ENCODE data around the gene WFDC12.

Gene WFDC12

DNA sequence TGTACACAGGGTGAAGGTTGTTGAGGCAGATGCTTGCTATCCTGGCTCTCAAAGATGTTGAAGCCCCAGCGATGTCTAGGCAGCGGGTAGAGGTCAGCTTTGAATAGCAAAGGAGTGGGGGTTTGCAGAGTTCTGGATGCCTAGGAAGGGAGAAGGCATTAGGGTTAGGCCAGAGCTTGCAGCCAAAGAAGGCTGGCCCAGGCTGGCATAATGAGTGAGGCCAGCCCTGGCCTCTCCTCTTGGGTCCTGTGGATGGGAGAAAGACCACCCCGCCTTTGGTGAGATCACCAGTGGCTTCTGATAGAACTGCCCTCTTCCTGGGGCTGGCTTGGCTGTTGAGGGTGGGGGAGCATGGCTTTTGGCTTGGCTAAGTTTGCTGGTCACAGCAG, 8.9 kb downstream of the WFDC12 start:
- DNase-seq (ENCODE audit: low read depth in 2 of 2, low spot score in 1 of 2), result no peak

DNA sequence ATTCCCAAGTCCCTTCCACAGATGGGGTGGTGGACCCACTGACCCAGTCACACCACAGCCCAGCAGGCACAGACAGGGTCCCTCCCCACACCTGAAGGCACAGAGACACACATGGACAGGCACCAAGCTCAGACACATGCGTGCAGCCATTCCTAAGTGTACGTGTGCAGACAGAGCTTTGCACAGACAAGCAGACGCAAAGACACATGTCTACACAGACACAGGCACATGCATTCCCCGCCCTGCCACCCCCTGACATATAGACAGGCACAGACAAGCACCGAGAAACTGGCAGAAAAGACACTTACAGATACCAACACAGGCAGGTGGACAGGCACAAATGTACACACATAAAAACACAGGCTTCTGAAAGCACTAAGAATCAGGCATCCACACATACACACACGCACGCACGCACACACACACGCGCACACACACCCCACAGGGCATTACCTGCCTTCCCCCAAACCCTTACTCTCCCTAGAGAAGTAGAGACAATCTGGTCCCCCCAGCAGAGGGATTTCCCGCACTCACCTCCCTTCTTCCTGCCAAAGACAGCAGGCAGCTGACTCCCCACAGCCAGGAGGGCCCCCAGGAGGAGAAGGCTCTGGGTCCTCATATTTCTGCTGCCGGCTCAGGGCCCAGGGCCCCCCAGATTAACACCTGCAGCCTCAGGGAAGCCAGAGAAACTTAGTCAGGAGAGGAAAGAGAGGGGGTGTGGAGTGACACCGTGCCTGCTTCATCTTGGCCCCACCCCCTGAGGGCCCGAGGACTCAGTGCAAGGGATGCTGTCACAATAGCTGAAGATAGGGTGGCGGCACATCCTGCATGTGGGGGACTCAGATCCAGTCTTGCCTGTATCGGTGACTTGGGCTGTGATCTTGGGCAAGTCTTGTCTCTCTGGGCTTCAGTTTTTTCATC, 9.5 kb downstream of the WFDC12 start, which contains the start of gene WFDC5:
Gene WFDC5, minus strand, starts transcription at position 710 of the 921 bp plus-strand sequence. Its CDS starts 91 bp downstream, at position 619.
- DNase-seq (ENCODE audit: low read depth in 2 of 2, low spot score in 1 of 2), result no peak

DNA sequence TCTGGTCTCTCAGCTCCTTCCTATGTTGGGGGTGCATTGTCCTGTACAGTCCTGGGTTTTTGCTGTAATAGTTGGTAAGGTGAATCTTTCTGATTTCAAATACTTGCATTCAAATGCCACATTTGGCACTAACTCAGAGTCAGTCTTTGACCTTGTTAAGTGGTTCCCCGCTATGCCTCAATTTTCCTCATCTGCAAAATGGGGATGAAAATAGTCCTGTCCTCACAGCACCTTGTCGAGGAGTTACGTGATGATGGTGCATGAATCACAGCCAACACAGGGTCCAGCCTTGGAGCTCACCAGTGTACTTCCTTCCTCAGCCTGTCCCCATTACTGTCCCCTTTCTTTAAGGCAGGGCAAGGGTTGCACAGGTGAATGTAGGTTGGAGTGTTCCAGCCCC, 10.4 kb downstream of the WFDC12 start:
- DNase-seq (ENCODE audit: low read depth in 2 of 2, low spot score in 1 of 2), result no peak

DNA sequence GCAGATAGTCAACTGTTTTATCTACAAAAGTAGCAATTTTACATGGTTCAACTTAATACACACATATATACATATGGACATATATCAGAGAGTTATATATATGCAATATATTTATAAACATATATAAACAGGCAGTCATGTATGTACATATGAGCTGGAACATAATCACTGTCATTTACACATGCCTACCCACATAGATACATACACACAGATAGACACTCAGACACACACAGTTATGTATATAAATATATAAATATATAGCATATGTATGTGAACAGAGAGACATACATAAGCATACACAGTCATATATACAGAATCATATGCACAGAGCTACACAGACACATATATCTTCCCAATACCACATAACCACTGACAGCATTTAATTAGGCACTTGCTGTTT, 11.5 kb downstream of the WFDC12 start:
- DNase-seq (ENCODE audit: low read depth in 2 of 2, low spot score in 1 of 2), result no peak

DNA sequence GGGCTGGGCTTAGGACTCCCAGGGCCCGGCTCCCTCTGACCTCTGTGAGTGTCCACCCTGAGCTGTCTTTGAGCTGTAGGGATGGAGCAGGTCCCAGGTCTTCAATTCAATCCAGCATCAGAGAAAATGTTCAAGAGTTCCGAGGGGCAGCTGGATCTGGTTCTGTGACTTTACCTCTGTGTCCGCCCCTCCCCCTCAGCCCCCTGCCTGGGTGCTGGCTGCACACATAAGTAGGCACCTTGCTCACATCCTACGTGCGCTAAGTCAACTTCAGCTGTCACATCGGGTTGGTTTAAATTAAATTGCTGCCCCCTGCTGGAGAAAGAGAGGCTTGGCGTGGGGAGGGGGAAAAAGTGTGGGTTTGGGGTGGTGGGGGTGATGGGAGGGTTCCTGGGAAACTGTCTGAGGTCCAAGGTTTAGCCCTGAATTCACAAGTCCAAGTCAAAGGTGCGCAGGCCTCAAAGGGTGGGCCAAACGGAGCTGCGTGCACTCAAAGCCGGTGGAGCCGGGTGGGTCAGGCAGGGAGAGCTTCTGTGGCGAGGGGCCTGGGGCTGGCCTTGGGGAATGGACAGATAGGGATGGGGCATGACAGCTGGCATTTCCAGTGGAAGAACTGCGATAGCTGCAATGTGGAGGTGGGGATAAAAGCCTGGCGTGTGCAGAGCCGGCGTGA, 12.3 kb downstream of the WFDC12 start:
- DNase-seq (ENCODE audit: low read depth in 2 of 2, low spot score in 1 of 2), result no peak

DNA sequence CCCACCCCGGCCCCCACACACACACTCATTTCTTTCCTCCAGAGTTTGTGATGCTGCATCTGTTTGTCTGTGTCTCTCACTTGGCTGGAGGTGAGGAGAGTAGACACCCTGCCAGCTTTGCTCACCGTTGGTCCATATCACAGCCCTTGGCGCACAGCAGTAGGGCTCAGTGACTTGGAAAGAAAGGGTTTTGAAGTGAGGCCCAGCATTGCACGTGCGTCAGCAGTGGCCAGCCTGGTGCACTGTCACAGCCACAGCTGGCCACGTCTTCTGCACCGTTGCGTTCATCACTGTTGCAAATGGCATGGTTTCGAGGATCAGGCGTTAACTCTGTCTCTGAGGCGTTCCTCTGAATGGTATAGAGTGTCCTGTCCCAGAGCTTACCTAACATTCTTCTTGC, 13.0 kb downstream of the WFDC12 start:
- no peak for DNase-seq (ENCODE audit: low read depth in 2 of 2, low spot score in 1 of 2)

DNA sequence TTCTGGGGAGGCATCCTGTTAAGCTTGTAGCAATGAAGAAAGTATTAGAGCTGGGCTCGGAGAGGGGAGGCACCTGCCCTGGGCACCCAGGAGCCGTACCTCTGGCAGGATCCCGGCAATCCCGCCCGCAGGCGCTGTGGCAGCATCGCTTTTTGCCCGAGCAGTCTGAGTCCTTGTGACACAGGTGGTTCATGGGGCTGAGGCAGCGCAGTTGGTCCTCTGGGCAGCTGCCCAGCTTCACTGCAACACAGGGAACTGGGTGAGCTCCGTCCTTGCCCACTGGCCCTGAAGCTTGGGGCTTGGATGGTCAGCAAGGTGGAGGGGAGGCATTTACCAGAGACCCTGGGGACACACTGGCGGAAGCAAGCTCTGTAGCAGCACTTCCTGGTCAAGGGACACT, 14.0 kb downstream of the WFDC12 start:
- DNase-seq (ENCODE audit: low read depth in 2 of 2, low spot score in 1 of 2), result no peak

DNA sequence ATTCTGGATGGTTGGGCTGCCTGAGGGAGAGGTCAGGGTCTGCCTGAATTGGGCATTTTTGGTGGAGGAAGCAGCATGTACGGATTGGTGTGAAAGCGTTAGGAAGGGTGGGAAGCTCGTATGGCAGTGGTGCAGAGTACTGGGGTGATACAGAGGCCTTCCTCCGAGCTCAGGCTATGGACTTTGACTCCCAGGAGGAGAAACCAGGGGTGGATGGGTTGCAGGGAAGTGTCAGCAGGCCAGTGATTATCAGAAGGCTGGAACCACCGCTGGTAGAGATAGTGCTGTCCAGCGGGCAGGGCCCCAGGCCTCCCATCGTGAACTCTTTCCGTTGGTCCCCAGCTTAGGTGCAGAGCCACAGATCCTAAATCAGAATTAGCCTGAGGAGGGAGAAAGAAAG, 14.6 kb downstream of the WFDC12 start:
- DNase-seq (ENCODE audit: low read depth in 2 of 2, low spot score in 1 of 2), result no peak

DNA sequence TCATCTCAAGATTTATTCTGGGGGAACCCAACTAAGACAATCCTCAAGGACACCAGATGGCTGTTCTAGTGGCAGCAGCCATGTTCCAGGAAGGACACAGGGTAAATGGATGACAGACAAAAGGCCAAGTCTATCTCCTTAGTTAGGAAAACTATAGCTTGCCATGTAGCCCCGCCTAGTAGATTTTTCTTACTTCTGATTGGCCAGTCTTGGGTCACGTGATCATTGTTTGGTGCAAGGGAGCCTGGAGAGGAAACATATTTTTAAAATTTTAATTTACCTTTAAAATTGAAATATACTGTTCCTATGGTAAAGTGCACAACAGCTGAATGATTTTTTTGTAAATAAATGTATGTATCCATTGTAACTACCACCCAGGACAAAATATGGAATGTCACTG, 18.9 kb downstream of the WFDC12 start:
- DNase-seq (ENCODE audit: low read depth in 2 of 2, low spot score in 1 of 2), result no peak

DNA sequence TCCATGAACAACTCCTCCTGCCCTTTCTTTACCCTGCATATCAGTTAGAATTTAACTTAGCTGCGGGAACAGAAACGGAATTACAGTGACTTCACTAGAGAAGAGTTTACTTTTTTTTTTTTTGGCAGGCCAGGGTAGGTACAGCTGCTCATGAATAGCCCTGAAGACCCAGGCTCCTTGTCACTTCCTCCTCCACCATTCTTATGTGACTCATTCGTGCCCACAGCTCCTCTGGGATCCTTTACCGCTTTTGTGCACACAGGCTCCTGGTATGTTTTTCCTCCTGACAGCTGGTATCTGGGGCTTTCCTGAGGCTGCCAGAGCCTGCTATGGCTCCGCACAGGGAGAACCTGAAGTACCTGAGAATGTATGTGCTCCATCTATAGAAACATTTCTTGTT, 19.5 kb downstream of the WFDC12 start:
- no peak for DNase-seq (ENCODE audit: low read depth in 2 of 2, low spot score in 1 of 2)

DNA sequence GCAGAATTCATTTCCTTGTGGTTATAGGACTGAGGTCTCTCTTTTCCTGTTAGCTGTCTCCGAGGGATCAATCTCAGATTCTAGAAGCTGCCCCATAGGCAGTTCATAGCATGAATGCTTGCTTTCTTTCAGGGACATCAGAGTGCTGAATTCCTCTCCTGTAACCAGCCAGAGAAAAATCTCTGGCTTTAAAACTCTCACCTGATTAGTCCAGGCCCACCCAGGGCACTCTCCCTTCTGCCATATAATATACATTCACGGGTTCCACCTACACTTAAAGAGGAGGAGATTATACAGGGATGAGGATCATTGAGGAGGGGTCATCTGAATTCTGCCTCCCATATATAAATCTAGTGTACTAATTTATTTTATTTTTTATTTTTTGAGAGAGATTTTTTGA, 21.2 kb downstream of the WFDC12 start:
- no peak for DNase-seq (ENCODE audit: low read depth in 2 of 2, low spot score in 1 of 2)

DNA sequence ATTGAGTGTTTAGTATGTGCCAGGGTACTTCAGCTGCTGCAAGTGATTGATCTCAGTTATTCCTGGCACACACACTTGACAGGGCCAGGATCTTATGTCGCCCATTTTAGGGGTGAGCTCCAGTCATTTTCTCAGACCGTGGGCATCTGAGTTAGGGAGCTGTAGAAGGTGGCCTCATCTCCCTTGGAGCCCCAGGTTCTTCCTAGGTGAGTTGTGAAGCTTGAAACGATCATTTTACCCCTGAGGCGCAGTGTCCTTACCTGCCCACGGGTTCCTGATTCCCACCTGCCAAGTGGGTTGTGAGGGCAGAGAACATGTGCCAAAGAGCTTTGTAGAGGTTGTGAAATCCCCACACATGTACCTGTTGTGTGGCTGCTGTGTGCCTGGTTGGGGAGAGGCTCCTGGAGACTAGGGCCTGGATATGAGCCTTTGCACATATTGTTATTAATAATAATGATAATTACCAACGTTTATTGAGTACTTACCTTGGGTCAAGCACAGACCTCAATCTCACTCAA, 22.9 kb downstream of the WFDC12 start:
- DNase-seq (ENCODE audit: low read depth in 2 of 2, low spot score in 1 of 2), result no peak

DNA sequence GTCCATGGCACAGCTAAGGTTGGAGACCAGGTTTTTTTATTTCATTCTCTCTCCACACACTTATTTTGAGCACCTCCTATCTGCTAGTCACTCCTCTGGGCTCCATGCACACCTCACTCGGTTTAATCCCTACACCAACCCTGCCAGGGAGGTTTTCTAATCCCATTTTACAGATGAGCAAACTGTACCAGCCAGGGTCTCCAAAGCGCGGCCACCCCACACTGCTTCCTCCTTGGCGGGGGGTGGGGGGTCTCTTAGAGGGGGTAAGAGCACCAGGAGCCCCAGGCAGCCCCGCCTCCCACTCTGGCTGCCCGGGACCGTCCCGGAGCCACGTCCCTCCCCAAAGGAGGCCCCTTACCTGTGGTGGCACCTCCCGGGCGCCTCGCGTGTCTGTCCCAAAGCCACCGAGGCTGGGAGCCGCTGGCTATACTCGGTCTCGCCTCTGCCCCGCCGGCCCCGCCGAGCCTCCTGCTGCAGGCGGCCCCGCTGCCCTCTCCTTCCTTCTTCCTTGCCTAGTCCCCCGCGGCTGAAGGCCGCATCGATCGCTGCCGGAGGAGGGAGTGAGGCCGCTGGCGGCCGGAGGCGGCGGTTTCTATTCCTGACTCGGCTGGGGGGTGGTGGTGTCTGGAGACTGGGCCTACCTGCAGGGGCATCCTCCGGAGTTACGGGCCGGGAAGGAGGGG, 23.6 kb downstream of the WFDC12 start, which contains the start of gene KCNS1:
Gene KCNS1, minus strand, starts transcription at position 565 of the 683 bp plus-strand sequence. CDS start 1,891 bp downstream, outside the sequence.
- no peak for DNase-seq (ENCODE audit: low read depth in 2 of 2, low spot score in 1 of 2)

DNA sequence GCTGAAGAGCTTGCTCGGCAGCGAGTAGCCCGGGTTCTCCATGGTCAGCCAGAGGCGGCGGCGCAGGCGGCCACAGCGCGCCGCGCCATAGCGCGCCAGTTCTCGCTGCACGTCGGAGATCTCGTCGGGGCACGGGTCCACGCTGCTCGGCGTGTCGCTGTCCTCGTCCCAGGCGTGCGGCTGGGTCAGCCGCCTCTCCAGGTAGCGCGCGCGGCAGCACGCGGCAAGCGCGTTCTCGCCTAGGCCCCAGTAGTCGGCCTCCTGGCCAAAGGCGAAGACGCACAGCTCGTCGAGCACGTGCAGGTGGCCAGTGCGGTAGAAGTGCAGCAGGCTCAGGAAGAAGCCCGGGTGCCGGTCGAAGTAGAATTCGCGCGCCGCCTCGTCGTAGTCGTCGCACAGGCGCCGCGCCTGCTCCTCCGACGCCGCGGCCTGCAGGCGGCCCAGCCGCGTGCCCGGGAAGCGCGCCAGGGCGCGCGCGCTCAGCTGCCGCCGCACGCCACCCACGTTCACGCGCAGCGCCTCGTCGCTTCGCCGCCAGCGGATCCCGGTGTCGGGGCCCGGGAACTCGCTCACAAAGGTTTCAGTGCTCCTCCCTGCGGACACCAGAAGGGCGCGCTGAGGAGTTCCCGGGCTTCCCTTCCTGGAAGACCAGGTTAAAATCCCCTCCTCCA, 26.0 kb downstream of the WFDC12 start:
- DNase-seq (ENCODE audit: low read depth in 2 of 2, low spot score in 1 of 2), result no peak

DNA sequence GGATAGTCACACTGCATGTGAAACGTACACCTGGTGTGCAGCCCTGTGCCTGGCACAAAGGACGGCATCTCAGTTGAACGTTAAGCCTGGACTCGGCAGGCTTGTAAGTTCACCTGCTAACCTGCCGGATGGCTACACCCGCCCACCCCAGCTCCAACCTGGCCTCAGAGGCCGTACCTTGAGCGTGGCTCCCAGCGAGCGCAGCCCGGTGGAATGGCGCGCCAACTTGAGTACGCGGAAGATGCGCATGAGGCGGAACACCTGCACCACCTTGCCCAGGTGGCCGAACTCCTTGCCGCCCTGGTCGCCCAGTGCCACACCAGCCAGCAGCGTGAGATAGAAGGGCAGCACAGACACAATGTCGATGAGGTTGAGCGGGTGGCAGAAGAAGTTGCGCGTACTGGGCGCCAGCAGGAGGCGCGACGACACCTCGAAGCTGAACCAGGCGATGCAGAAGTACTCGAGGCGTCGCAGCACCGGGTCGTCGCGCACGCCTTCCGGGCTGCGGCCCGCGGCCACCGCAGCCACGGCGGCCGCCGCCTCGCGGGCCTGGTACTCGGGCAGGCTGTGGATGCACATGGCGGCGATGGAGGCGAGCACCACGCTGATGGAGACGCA, 26.7 kb downstream of the WFDC12 start:
- no peak for DNase-seq (ENCODE audit: low read depth in 2 of 2, low spot score in 1 of 2)

DNA sequence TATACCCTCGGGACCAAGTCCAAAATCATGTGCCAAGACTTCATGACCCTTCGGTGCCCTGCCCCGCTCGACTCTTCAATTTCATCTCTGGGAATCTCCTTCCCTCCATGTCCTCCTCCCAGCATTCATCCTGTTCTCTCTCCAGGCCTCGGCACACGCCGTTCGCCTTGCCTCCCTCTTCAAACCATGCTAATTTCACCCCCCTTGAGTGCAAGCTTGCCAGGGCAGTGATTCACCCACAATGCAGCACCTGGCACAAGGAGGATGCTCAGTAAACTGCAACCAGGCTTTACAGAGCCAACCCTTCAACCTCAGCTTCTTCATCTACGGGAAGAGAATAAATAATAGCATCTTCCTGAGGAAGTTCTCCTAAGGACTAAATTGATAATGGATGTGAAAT, 27.5 kb downstream of the WFDC12 start:
- no peak for DNase-seq (ENCODE audit: low read depth in 2 of 2, low spot score in 1 of 2)

DNA sequence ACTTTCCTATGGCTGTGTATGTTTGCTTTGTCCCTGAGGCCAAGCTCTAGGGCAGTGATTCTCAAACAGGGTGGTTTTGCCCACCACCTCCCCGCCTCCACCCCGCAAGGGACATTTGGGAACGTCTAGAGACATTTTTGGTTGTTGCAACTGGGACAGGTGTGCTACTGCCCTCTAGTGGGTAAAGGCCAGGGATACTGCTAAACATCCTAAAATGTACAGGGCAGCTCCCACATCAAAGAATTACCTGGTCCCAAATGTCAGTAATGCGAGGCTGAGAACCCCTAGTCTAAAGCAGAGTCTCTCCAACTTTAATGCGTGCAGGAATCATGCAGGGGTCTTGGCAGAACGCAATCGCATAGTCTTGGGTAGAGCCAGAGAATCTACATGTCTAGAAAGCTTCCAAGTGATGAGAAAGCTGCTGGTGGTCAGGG, 28.4 kb downstream of the WFDC12 start:
- peak in 1 of 2 donors; percentile 13 for DNase-seq (ENCODE audit: low read depth in 2 of 2, low spot score in 1 of 2)

DNA sequence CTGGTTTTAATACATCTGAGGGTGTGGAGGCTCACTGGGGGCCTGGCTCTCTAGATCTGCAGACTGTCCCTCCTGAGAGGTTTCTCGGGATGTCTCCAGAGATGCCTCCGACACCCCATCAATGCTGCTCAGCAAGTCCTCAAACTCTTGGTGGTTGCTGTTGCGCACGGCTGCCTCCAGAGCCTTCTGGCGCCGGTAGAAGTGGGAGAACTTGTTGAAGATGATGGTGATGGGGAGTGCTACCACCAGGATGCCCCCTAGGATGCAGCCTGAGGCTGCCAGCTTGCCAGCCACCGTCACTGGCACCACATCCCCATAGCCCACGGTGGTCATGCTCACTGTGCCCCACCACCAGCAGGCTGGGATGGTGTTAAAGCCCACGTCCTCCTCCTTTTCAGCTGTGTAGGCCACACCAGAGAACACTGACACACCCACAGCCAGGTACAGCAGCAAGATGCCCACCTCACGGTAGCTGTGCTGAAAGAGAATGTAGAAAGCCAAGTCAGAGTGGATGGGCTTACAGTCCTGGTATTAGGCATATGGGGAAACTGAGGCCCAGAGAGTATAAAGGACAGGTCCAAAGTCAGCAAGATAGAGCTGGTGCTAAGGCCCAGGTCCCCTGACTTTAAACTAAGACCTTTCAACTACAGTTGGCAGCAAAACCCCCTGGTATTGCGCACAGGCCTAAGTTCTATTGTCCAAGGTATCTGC, 29.2 kb downstream of the WFDC12 start:
- no peak for DNase-seq (ENCODE audit: low read depth in 2 of 2, low spot score in 1 of 2)

DNA sequence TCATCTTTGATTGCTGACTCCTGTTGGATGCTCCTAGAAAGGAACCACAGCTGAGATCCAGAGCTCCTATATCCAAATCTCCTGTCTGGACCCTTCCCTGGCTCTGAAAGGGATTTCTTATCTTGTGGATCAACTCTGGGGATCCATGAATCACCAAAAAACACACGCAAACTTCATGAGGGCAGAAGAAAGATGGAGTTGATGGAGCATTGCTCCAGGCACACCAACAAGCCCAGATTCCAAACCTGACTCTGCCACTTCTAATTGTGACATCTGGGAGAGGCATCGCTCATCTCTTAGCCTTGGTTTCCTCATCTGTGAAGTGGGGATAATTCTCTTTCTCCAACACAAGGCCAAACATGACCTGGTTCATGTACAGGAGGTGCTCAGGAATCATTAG, 30.1 kb downstream of the WFDC12 start:
- DNase-seq (ENCODE audit: low read depth in 2 of 2, low spot score in 1 of 2), result no peak

DNA sequence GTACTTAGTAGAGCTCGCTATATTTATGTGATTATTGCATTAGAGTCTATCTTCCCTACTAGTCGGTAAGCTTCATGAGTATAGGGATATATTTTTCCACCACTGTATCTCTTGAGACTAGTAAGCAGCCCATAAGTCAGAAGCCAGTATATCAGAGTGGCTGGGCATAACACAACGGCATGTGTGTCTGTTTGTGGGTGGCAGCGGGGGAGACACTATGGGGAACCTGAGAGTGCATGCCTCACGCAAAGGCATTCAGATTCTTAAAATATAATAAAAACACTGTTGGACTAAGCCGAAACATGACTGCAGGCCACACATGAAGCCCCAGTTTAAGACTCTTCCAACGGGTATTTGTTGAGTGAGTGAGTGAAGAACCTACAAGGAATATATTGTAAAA, 31.4 kb downstream of the WFDC12 start:
- DNase-seq (ENCODE audit: low read depth in 2 of 2, low spot score in 1 of 2), result no peak

Data from stimulated activated CD8-positive, alpha-beta memory T cell treated with anti-CD3 and anti-CD28 coated beads, Interleukin-4, amount 100 ng/mL, for 4 hours (primary cell).